Osteocyte (in vitro differentiated cells): ENCODE data around the gene GPC5. TPM values are rescaled to one million over a fixed set of nuclear protein-coding genes. Genes with fewer than 3 reads are reported as not detected.

Experiments
- DNase-seq: peaks from one replicate; pipeline ENCODE4 v3.0.0; 2021; ENCODE audit warnings: mixed read lengths; ENCODE audit not compliant: unreplicated experiment; ENCODE audit errors: extremely low spot score
- H3K27ac Mint-ChIP-seq: one replicate; pipeline ENCODE4 v1.8.0; 2021; ENCODE audit warnings: mild to moderate bottlenecking, mixed read lengths; ENCODE audit not compliant: unreplicated experiment
- H3K27me3 Mint-ChIP-seq: one replicate; pipeline ENCODE4 v1.8.0; 2021; ENCODE audit warnings: mixed read lengths; ENCODE audit not compliant: unreplicated experiment
- H3K36me3 Mint-ChIP-seq: one replicate; pipeline ENCODE4 v1.8.0; 2021; ENCODE audit warnings: mixed read lengths; ENCODE audit not compliant: unreplicated experiment
- H3K4me1 Mint-ChIP-seq: one replicate; pipeline ENCODE4 v1.8.0; 2021; ENCODE audit warnings: mixed read lengths; ENCODE audit not compliant: unreplicated experiment
- H3K4me3 Mint-ChIP-seq: one replicate; pipeline ENCODE4 v1.8.0; 2021; ENCODE audit warnings: mild to moderate bottlenecking, moderate library complexity, mixed read lengths; ENCODE audit not compliant: unreplicated experiment
- H3K9me3 Mint-ChIP-seq: one replicate; pipeline ENCODE4 v1.8.0; 2021; ENCODE audit warnings: mixed read lengths; ENCODE audit not compliant: unreplicated experiment
- total RNA-seq: library from RNA; stranded (reverse); gene quantifications from 2 replicates; pipeline ENCODE4 v1.2.1, GENCODE V29; 2021
- TF ChIP-seq, protein P1 (sequence below): fragments of 200-600 bp; sonication (generic); IDR thresholded peaks from 2 replicates; pipeline ENCODE4 v1.5.0; 2021; ENCODE audit warnings: antibody characterized with exemption, mild to moderate bottlenecking, moderate library complexity

GPC5 gene
- total RNA-seq, 1 donor from 2014 or later: 12.9 TPM

GRCh38 chr13:91620670-91621141 is 222.3 kb downstream of the GPC5 start:
- no peak for DNase-seq
- TF ChIP-seq, protein P1, sequence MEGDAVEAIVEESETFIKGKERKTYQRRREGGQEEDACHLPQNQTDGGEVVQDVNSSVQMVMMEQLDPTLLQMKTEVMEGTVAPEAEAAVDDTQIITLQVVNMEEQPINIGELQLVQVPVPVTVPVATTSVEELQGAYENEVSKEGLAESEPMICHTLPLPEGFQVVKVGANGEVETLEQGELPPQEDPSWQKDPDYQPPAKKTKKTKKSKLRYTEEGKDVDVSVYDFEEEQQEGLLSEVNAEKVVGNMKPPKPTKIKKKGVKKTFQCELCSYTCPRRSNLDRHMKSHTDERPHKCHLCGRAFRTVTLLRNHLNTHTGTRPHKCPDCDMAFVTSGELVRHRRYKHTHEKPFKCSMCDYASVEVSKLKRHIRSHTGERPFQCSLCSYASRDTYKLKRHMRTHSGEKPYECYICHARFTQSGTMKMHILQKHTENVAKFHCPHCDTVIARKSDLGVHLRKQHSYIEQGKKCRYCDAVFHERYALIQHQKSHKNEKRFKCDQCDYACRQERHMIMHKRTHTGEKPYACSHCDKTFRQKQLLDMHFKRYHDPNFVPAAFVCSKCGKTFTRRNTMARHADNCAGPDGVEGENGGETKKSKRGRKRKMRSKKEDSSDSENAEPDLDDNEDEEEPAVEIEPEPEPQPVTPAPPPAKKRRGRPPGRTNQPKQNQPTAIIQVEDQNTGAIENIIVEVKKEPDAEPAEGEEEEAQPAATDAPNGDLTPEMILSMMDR: no peak
- Mint-ChIP-seq H3K36me3 (no peaks in the 10 kb centered on the region), H3K4me1 (no peaks in the 10 kb centered on the region), H3K9me3 (no peaks in the 10 kb centered on the region), H3K4me3 (no peak overlapping the region), H3K27me3 (no peaks in the 10 kb centered on the region), H3K27ac (no peak overlapping the region)

DNA sequence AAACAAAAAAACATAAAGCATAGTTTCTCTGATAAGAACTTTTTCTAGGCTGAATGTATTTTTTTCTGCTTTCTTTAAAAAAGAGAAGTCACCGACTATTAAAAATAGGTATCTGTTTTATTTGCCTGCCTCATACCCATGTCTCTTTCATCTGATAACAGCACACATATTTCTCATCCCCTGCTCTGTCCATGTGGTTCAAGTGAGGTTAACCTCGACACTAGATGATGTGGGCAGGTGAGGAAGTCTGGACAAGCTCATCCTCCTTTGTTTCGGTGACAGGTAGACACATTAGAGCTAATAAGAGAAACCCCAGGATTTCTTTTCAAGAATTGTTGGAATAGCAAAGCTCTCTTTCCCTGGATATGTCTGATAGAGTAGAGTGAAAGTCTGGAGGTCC is 222.7 kb downstream of the GPC5 start:
- TF ChIP-seq, protein P1: no peak
- no peak for DNase-seq
- H3K27me3 Mint-ChIP-seq: no peaks in the 10 kb centered on the region
- H3K4me3 Mint-ChIP-seq: no peak overlapping the region
- H3K36me3 Mint-ChIP-seq: no peaks in the 10 kb centered on the region
- H3K9me3 Mint-ChIP-seq: no peaks in the 10 kb centered on the region
- no peaks in the 10 kb centered on the region for H3K4me1 Mint-ChIP-seq
- no peak overlapping the region for H3K27ac Mint-ChIP-seq

GRCh38 chr13:91621963-91622362 is 223.5 kb downstream of the GPC5 start:
- Mint-ChIP-seq H3K27me3 (no peaks in the 10 kb centered on the region), H3K27ac (no peak overlapping the region), H3K9me3 (no peaks in the 10 kb centered on the region), H3K4me1 (no peaks in the 10 kb centered on the region), H3K4me3 (no peak overlapping the region), H3K36me3 (no peaks in the 10 kb centered on the region)
- TF ChIP-seq, protein P1: no peak
- DNase-seq: no peak

GRCh38 chr13:91622778-91623550 is 224.5 kb downstream of the GPC5 start:
- Mint-ChIP-seq H3K27me3 (no peaks in the 10 kb centered on the region), H3K27ac (no peak overlapping the region), H3K4me1 (no peaks in the 10 kb centered on the region), H3K36me3 (no peaks in the 10 kb centered on the region), H3K9me3 (no peaks in the 10 kb centered on the region), H3K4me3 (no peak overlapping the region)
- no peak for DNase-seq
- TF ChIP-seq, protein P1: no peak

- no peaks in the 10 kb centered on the region for H3K27me3 Mint-ChIP-seq
- H3K36me3 Mint-ChIP-seq: no peaks in the 10 kb centered on the region
- H3K27ac Mint-ChIP-seq: no peak overlapping the region
- peaks cover 2% of the 10 kb centered on the region for H3K9me3 Mint-ChIP-seq
- no peak overlapping the region for H3K4me3 Mint-ChIP-seq
- peaks cover 7% of the 10 kb centered on the region for H3K4me1 Mint-ChIP-seq
- TF ChIP-seq, protein P1: no peak
- DNase-seq: no peak
These were observed 229.7 kb downstream of the GPC5 start for GRCh38 chr13:91627952-91628739.
